MCF 10A (cell line): ENCODE data around the gene CLSTN2. TPM values are rescaled to one million over a fixed set of nuclear protein-coding genes. Genes with fewer than 3 reads are reported as not detected.

Source experiments
- BruUV-seq: library from RNA; stranded (reverse); fragments of 400-500 nt; replicated peaks from 2 replicates; lab custom pipeline; 2021; lab: Mats Ljungman, UMichigan
- CTCF ChIA-PET: fragments of 300-600 bp; sonication (Branson Sonifier 250); formaldehyde crosslinking; extraction: SDS; loops from one replicate; lab custom pipeline; 2021; ENCODE audit warnings: antibody characterized with exemption, inconsistent platforms; lab: Yijun Ruan, JAX
- POLR2A ChIA-PET: fragments of 300-600, 350-650 bp; sonication (Branson Sonifier 250); formaldehyde crosslinking; extraction: SDS; loops from one replicate; lab custom pipeline; 2020; ENCODE audit warnings: antibody characterized with exemption, inconsistent platforms; lab: Yijun Ruan, JAX
- DNase-seq: peaks from one replicate; pipeline ENCODE4 v3.0.0-alpha.2; 2018; ENCODE audit not compliant: unreplicated experiment
- H3K27ac Mint-ChIP-seq: one replicate; pipeline ENCODE4 v1.8.0; 2022; ENCODE audit warnings: mild to moderate bottlenecking, low read depth, mixed read lengths; ENCODE audit not compliant: unreplicated experiment
- H3K27me3 Mint-ChIP-seq: one replicate; pipeline ENCODE4 v1.8.0; 2022; ENCODE audit warnings: mixed read lengths; ENCODE audit not compliant: insufficient read depth, unreplicated experiment
- H3K36me3 Mint-ChIP-seq: one replicate; pipeline ENCODE4 v1.8.0; 2022; ENCODE audit warnings: mild to moderate bottlenecking, moderate library complexity, mixed read lengths; ENCODE audit not compliant: insufficient read depth, unreplicated experiment
- H3K4me1 Mint-ChIP-seq: one replicate; pipeline ENCODE4 v1.8.0; 2022; ENCODE audit warnings: mixed read lengths; ENCODE audit not compliant: insufficient read depth, unreplicated experiment
- H3K4me3 Mint-ChIP-seq: one replicate; pipeline ENCODE4 v1.8.0; 2022; ENCODE audit warnings: mild to moderate bottlenecking, moderate library complexity, mixed read lengths; ENCODE audit not compliant: unreplicated experiment
- H3K9me3 Mint-ChIP-seq: one replicate; pipeline ENCODE4 v1.8.0; 2022; ENCODE audit warnings: mixed read lengths; ENCODE audit not compliant: unreplicated experiment
- intact Hi-C: fragments of 100-400 bp; cut with micrococcal nuclease; formaldehyde crosslinking; loops from 2 replicates; pipeline ENCODE4 v1.14.1; 2022
- total RNA-seq: library from RNA; stranded (reverse); gene quantifications from 2 replicates; pipeline ENCODE4 v1.2.3, GENCODE V29; 2022
- TF ChIP-seq, protein P1 (sequence below): fragments of 200-600 bp; IDR thresholded peaks from one replicate; pipeline ENCODE4 v1.8.0; 2022; ENCODE audit warnings: antibody characterized with exemption, mild to moderate bottlenecking; ENCODE audit not compliant: unreplicated experiment

CLSTN2 gene
- total RNA-seq, 1 experiment from 2014 or later: not detected

DNA sequence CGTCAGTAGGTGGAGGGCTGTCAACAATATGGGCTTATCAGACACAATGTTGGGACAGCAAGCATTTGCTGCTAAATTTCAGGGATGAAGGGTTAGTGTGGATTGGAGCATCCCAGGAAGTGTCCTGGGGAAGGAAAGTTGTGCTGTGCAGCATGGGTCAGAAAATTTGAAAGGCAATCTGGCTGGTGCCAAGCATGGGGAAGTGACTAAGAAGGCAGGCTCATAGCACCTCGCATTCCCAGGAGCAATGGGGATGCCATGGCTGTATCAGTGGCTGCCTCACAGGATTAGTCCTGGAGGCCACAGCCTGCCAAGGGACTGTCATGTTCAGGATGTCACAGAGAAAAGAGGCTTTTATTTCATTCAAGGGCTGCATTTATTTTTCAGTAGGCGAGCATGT is 420.5 kb downstream of the CLSTN2 start:
- H3K9me3 Mint-ChIP-seq: no peaks in the 10 kb centered on the region
- intact Hi-C loops: no loop called here
- no peaks in the 10 kb centered on the region for H3K4me1 Mint-ChIP-seq
- TF ChIP-seq, protein P1, sequence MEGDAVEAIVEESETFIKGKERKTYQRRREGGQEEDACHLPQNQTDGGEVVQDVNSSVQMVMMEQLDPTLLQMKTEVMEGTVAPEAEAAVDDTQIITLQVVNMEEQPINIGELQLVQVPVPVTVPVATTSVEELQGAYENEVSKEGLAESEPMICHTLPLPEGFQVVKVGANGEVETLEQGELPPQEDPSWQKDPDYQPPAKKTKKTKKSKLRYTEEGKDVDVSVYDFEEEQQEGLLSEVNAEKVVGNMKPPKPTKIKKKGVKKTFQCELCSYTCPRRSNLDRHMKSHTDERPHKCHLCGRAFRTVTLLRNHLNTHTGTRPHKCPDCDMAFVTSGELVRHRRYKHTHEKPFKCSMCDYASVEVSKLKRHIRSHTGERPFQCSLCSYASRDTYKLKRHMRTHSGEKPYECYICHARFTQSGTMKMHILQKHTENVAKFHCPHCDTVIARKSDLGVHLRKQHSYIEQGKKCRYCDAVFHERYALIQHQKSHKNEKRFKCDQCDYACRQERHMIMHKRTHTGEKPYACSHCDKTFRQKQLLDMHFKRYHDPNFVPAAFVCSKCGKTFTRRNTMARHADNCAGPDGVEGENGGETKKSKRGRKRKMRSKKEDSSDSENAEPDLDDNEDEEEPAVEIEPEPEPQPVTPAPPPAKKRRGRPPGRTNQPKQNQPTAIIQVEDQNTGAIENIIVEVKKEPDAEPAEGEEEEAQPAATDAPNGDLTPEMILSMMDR: no peak
- POLR2A ChIA-PET: no interaction called here
- no peaks in the 10 kb centered on the region for H3K36me3 Mint-ChIP-seq
- CTCF ChIA-PET: no interaction called here
- no peak overlapping the region for H3K27ac Mint-ChIP-seq
- no peak for DNase-seq
- peaks cover 21% of the 10 kb centered on the region for H3K27me3 Mint-ChIP-seq
- H3K4me3 Mint-ChIP-seq: no peak overlapping the region
- no TSS peak for BruUV-seq

DNA sequence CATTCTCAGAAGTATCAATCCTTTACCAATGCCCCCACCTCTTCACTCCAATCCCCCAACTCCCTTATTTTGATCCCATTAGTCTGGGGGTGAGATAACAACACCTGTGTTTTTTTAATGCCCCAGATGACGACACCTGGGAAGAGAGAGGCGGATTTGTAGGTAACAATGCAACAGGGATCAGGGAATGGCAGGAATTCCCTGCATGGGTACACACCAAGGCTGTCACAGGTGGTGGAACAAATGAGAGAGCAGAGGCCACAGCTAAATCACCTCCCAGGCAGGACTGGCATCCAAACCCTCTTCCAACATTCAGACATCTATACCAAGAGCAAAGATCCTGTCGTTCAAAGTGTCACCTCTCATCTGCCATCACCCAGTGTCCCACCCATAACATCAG is 423.7 kb downstream of the CLSTN2 start:
- POLR2A ChIA-PET: no interaction called here
- Mint-ChIP-seq H3K36me3 (no peaks in the 10 kb centered on the region), H3K4me1 (no peaks in the 10 kb centered on the region), H3K27ac (no peak overlapping the region), H3K4me3 (no peak overlapping the region), H3K9me3 (no peaks in the 10 kb centered on the region), H3K27me3 (peaks cover 34% of the 10 kb centered on the region)
- no peak for DNase-seq
- intact Hi-C loops: no loop called here
- TF ChIP-seq, protein P1: no peak
- CTCF ChIA-PET: no interaction called here
- no TSS peak for BruUV-seq

GRCh38 chr3:140359233-140359995 is 424.4 kb downstream of the CLSTN2 start:
- no TSS peak for BruUV-seq
- POLR2A ChIA-PET: no interaction called here
- CTCF ChIA-PET: interaction anchor here (0.6 to 0.9 kb wide), 2 partner anchors 230 to 515 kb away, joined by 4 read pairs; no protein-coding TSS in a partner anchor
- intact Hi-C loops: no loop called here
- TF ChIP-seq, protein P1: no peak
- H3K36me3 Mint-ChIP-seq: no peaks in the 10 kb centered on the region
- H3K27ac Mint-ChIP-seq: no peak overlapping the region
- H3K4me3 Mint-ChIP-seq: no peak overlapping the region
- no peaks in the 10 kb centered on the region for H3K4me1 Mint-ChIP-seq
- DNase-seq: no peak
- no peaks in the 10 kb centered on the region for H3K9me3 Mint-ChIP-seq
- peaks cover 34% of the 10 kb centered on the region for H3K27me3 Mint-ChIP-seq

DNA sequence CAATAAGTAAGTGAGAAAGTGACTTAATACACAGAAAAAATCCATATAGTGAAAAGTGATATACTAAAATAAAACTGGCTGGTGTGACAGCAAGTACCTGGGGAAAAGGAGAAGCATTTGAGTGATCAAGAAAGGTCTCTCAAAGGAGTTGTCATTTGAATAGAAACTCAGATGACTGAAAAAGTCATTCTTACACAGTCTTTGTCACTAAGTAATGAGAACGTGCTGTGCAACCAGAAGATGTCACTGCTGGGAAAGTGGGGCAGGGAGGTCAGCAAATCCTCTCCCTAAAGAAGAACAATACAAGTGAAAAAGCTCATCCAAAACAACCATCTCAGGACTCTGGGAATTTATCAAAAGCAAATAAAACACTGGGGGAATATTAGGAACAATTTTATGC is 425.3 kb downstream of the CLSTN2 start:
- Mint-ChIP-seq H3K27ac (no peak overlapping the region), H3K4me1 (no peaks in the 10 kb centered on the region), H3K4me3 (no peak overlapping the region), H3K27me3 (peaks cover 34% of the 10 kb centered on the region), H3K36me3 (no peaks in the 10 kb centered on the region), H3K9me3 (no peaks in the 10 kb centered on the region)
- ChIA-PET POLR2A (interaction anchor here (0.6 kb wide), 1 partner anchor 654 kb away, joined by 4 read pairs; no protein-coding TSS in a partner anchor), CTCF (interaction anchor here (0.6 to 0.9 kb wide), 4 partner anchors 18 to 514 kb away, joined by 3 to 4 read pairs (median 4); no protein-coding TSS in a partner anchor)
- intact Hi-C loops: loop anchor here (1.0 to 5.0 kb wide), 3 partner anchors 139 to 502 kb away; no protein-coding TSS in a partner anchor
- BruUV-seq: no TSS peak
- TF ChIP-seq, protein P1: no peak
- DNase-seq: no peak
